NCI-H82 (cell line): ENCODE measurements around the gene GPR18.

Experiments used
- DNase-seq: peaks from one replicate; lab custom pipeline; 2025; lab: John Stamatoyannopoulos, UW

GPR18 gene

DNA sequence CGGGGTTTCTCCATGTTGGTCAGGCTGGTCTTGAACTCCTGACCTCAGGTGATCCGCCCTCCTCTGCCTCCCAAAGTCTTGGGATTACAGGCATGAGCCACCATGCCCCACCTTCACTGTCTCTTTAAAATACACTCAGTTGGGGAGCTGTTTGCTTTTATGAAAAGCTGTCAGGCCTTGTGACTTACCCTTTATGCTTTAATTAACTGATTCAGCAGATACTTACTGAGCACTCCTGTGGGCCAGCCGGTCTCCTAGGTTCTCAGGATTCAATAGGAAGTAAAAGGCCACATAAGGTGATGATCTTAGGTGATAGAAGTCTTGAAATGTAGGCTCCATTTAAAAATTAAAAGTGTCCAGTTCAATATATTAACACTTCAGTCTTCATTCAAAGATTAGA lies 50.0 kb downstream of the GPR18 start:
- no peak for DNase-seq

DNA sequence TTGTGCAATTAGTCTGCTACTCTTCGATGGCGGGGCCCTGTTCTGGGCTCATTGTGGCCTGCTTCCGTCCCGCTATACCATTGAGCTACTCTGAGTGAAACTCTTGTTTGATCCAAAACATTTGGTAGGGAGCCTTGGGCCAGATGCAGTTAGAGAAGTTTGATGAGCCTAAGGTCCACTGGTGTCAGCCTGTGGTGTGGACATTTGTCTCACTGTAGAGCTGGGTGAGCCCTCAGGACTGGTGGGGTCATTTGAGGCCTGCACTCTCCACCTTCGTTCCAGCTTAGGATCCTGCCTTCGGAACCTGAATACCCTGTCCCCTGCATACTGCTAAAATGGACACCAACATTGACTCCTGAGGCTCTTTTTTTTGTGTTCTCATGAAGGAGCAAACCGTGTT lies 50.7 kb downstream of the GPR18 start:
- DNase-seq, result no peak

DNA sequence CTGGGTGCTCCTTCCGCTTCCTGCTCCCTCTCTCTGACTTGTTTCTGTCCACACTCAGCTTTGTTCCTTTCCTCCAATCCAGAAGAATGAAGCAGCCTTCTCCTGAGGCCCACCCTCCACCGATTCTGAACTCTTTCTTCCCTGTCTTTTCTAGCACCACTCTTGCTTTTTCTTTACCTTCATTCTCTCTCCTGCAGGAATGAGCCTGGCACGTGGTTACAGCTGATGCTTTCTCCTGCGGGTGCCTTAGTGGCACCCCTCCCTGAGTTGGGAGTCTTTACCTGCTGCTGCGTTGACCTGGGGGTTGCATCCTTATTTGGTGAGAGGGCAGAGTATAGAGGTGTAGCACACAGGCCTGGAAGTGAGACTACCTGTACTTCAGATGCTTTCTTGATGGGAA lies 51.3 kb downstream of the GPR18 start:
- no peak for DNase-seq

DNA sequence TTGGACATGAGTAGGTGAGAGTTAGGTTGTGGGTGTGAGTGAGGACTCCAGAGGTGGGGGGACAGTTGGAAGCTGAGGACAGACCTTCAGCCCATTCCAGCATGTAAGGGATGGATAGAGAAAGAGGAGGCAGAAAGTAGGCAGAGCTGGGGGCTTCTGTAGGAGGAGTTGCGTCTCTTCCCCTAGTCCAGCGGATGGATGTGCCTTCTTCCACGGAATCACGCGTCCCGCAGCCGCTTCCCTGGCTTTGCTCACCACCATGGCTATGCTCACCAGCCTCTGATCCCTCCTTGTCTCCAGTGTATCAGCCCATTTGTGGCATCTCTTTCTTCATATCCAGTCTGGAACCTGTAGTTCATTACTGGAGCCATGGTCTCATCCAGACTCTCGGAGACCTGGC lies 52.0 kb downstream of the GPR18 start:
- no peak for DNase-seq

DNA sequence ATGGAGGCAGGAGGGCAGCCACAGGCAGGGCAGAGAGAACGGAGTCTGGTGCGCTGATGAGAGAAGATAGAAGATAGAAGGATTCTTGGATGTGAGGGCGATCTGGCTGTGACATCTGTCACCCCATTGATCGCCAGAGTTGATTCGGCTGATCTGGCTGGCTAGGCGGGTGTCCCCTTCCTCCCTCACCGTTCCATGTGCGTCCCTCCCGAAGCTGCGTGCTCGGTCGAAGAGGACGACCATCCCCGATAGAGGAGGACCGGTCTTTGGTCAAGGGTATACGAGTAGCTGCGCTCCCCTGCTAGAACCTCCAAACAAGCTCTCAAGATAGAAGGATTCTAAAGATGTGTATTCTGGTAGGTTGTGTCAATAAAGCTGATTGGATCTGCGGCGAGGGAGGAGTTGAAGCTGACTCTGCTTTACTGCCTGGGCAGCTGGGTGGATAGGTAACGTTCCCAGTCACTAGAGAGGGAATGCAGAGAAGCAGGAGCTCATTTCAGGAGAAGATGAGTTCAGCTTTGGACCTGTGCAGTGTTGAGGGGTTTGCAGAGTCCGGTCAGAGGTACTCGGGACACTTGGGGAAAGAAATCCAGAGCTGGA lies 52.5 kb downstream of the GPR18 start:
- DNase-seq, result no peak
